OCI-LY1 (cell line): Measurements from ENCODE around the gene ACCSL.

Experiments
- H2AFZ ChIP-seq: fragments of 200-600 bp; sonication (generic), shearing (Covaris generic); 2 replicates; pipeline ENCODE4 v1.6.0; 2014; ENCODE audit warnings: antibody characterized with exemption, mild to moderate bottlenecking, low read length
- H3F3A ChIP-seq: fragments of 200-600 bp; sonication (generic), shearing (Covaris generic); 2 replicates; pipeline ENCODE4 v1.6.0; 2014; ENCODE audit warnings: mild to moderate bottlenecking, antibody characterized with exemption, low read length, moderate library complexity; ENCODE audit not compliant: insufficient read depth
- H3K27ac ChIP-seq: fragments of 200-600 bp; sonication (generic); 2 replicates; pipeline ENCODE4 v1.5.1; 2014; ENCODE audit warnings: low read length, mixed run types, mild to moderate bottlenecking, low read depth; ENCODE audit not compliant: poor library complexity, severe bottlenecking
- H3K27me3 ChIP-seq: fragments of 200-600 bp; sonication (generic); 2 replicates; pipeline ENCODE4 v1.6.0; 2014; ENCODE audit warnings: antibody characterized with exemption, mild to moderate bottlenecking, low read length, moderate library complexity; ENCODE audit not compliant: insufficient read depth
- H3K36me3 ChIP-seq: fragments of 200-600 bp; sonication (generic); 2 replicates; pipeline ENCODE4 v1.6.1; 2014; ENCODE audit warnings: mild to moderate bottlenecking, antibody characterized with exemption, low read length, moderate library complexity, mixed read lengths; ENCODE audit not compliant: insufficient read depth
- H3K4me1 ChIP-seq: fragments of 200-600 bp; sonication (generic); 2 replicates; pipeline ENCODE4 v1.5.1; 2014; ENCODE audit warnings: mild to moderate bottlenecking, low read length, moderate library complexity; ENCODE audit not compliant: insufficient read depth, severe bottlenecking
- H3K4me2 ChIP-seq: fragments of 200-600 bp; sonication (generic), shearing (Covaris generic); 2 replicates; pipeline ENCODE4 v1.6.1; 2014; ENCODE audit warnings: low read length
- H3K4me3 ChIP-seq: fragments of 200-600 bp; sonication (generic); 2 replicates; pipeline ENCODE4 v1.5.1; 2014; ENCODE audit warnings: low read length, low read depth, mild to moderate bottlenecking, mixed read lengths; ENCODE audit not compliant: poor library complexity, severe bottlenecking
- H3K79me2 ChIP-seq: fragments of 200-600 bp; shearing (Covaris generic); 2 replicates; pipeline ENCODE4 v1.6.1; 2016; ENCODE audit warnings: mixed run types, low read length, mixed read lengths; ENCODE audit not compliant: insufficient read depth
- H3K9ac ChIP-seq: fragments of 200-600 bp; sonication (generic), shearing (Covaris generic); 2 replicates; pipeline ENCODE4 v1.6.1; 2014; ENCODE audit warnings: mild to moderate bottlenecking, low read length, mixed read lengths
- H3K9me2 ChIP-seq: fragments of 200-600 bp; sonication (generic), shearing (Covaris generic); 2 replicates; pipeline ENCODE4 v1.6.1; 2014; ENCODE audit warnings: low read depth, mild to moderate bottlenecking, low read length, mixed read lengths
- H3K9me3 ChIP-seq: fragments of 200-600 bp; shearing (Covaris generic); 2 replicates; pipeline ENCODE4 v1.6.1; 2014; ENCODE audit warnings: low read length, mixed read lengths
- H4K20me1 ChIP-seq: fragments of 200-600 bp; sonication (generic), shearing (Covaris generic); 2 replicates; pipeline ENCODE4 v1.6.0; 2016; ENCODE audit warnings: mild to moderate bottlenecking, low read length; ENCODE audit not compliant: insufficient read depth
- CTCF ChIP-seq: fragments of 200-600 bp; sonication (generic), shearing (Covaris generic); IDR thresholded peaks from 2 replicates; pipeline ENCODE4 v1.5.1; 2017; ENCODE audit warnings: mild to moderate bottlenecking, antibody characterized with exemption, low read length, moderate library complexity, mixed read lengths
- EZH2 ChIP-seq: fragments of 200-600 bp; sonication (generic), shearing (Covaris generic); IDR thresholded peaks from 2 replicates; pipeline ENCODE4 v1.8.0; 2017; ENCODE audit warnings: borderline replicate concordance, mixed run types, mild to moderate bottlenecking, antibody characterized with exemption, low read length, moderate library complexity, mixed read lengths

ACCSL gene

GRCh38 chr11:44017443-44018126 is 30.2 kb upstream of the ACCSL start:
- Histone ChIP-seq H3K4me2 (no peak overlapping the region), H4K20me1 (no peaks in the 10 kb centered on the region), H3K27ac (no peak overlapping the region), H3K9me2 (no peaks in the 10 kb centered on the region), H3K9ac (no peak overlapping the region), H3K9me3 (no peaks in the 10 kb centered on the region), H2AFZ (no peak overlapping the region), H3K79me2 (no peaks in the 10 kb centered on the region), H3K27me3 (no peaks in the 10 kb centered on the region), H3K4me3 (no peak overlapping the region), H3F3A (0 out of 2 replicates have a peak, but pooled peaks cover 2% of the 10 kb centered on the region), H3K4me1 (no peaks in the 10 kb centered on the region), H3K36me3 (no peaks in the 10 kb centered on the region)
- TF ChIP-seq EZH2: no peak
- no peak for TF ChIP-seq CTCF

GRCh38 chr11:44018127-44018521 is 29.7 kb upstream of the ACCSL start:
- no peaks in the 10 kb centered on the region for H3K36me3 ChIP-seq
- no peaks in the 10 kb centered on the region for H4K20me1 ChIP-seq
- H3K9me3 ChIP-seq: no peaks in the 10 kb centered on the region
- no peaks in the 10 kb centered on the region for H3K4me1 ChIP-seq
- H3K27ac ChIP-seq: no peak overlapping the region
- no peaks in the 10 kb centered on the region for H3K9me2 ChIP-seq
- no peak overlapping the region for H2AFZ ChIP-seq
- TF ChIP-seq CTCF (no peak), EZH2 (no peak)
- no peaks in the 10 kb centered on the region for H3K79me2 ChIP-seq
- no peak overlapping the region for H3K4me3 ChIP-seq
- H3K27me3 ChIP-seq: no peaks in the 10 kb centered on the region
- no peak overlapping the region for H3K4me2 ChIP-seq
- 0 out of 2 replicates have a peak, but pooled peaks cover 2% of the 10 kb centered on the region for H3F3A ChIP-seq
- H3K9ac ChIP-seq: no peak overlapping the region

DNA sequence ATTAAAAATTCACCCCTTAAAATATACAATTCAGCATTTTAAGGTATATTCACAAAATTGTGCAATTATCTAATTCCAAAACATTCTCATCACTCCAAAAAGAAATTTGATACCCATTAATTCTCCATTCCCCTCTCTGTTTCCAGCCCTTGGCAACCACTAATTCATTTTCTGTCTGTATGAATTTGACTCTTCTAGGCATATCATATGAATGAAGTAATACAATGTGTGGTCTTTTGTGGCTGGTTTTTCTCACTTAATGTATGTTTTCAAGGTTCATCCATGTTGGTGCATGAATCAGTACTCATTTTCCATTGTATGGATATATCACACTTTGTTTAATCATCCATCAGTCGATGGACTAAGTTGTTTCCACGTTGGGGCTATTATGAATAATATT is 29.0 kb upstream of the ACCSL start:
- no peaks in the 10 kb centered on the region for H3K9me3 ChIP-seq
- no peaks in the 10 kb centered on the region for H3K36me3 ChIP-seq
- H3K27me3 ChIP-seq: no peaks in the 10 kb centered on the region
- no peaks in the 10 kb centered on the region for H3K9me2 ChIP-seq
- 0 out of 2 replicates have a peak, but pooled peaks cover 2% of the 10 kb centered on the region for H3F3A ChIP-seq
- no peak overlapping the region for H3K4me2 ChIP-seq
- TF ChIP-seq EZH2 (no peak), CTCF (no peak)
- no peaks in the 10 kb centered on the region for H3K4me1 ChIP-seq
- H3K79me2 ChIP-seq: no peaks in the 10 kb centered on the region
- H3K9ac ChIP-seq: no peak overlapping the region
- H4K20me1 ChIP-seq: no peaks in the 10 kb centered on the region
- H3K4me3 ChIP-seq: no peak overlapping the region
- H3K27ac ChIP-seq: no peak overlapping the region
- no peak overlapping the region for H2AFZ ChIP-seq
